Hypothalamus (tissue), 51 donors: Measurements from ENCODE around the gene CHCHD3.
A peak's percentile ranks its signal among the peaks of the same experiment; 100 is the strongest.

ENCODE experiments used
- DNase-seq, 51 donors: peaks; one replicate each; lab custom pipeline; 2025; lab: John Stamatoyannopoulos, UW

Gene CHCHD3

DNA sequence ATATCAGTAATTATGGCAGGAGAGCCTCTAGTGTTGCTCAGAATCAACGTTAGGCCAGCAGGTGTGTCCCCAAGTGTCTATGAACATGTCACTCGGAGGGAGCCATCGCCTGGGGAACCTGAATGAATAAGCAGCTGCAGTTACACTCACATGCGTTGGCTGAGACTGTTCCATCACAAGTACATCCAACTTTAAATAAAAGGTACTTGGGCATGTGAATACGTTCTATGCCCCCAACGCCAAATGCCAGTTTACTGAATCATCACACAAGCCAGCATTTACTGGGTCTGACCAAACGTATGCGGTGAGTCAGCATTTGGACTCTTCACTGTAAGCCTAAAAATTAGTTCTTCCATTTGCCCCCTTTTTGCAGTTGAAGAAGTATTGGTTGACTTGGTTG lies 298.1 kb downstream of the CHCHD3 start:
- no peak for DNase-seq

- DNase-seq: no peak
These were observed 298.9 kb downstream of the CHCHD3 start for GRCh38 chr7:132782777-132783640.

DNA sequence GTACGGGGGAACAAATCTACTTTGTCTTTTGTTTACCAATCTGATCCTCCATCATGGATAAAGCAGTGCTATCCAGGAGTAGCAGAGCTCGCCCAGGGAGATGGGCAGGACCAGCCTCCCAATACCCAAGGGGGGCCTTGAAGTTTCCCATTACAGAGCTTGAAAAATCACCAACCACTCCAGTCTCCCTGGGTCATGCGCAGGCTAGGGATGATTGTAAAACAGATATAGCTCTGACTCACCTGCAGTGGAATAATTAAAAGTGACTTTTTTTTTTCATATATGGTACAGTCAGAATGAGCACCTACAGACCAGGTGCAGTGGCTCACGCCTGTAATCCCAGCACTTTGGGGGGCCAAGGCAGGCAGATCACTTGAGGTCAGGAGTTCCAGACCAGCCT lies 301.1 kb downstream of the CHCHD3 start:
- no peak for DNase-seq

DNA sequence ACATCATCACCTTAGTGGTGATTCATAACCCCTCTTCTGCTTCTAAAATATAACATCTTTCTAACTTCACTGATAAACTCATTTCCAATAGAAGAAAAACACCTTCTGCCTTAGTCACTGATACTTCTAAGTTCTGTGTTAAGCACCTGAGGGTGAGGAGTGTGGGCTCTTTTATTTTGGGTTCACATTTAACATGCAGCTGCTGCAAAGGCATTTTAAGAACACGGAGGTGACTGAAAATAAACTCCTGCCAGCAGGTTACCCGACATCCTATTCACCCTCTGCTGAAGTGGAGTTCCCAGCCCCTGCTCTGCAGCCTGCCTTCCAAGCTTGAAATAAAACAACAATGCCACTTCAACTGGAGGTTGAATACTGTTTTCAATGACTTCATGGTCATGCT lies 302.7 kb downstream of the CHCHD3 start:
- peak in 2 of 51 donors; percentile 3 to 32 for DNase-seq

DNA sequence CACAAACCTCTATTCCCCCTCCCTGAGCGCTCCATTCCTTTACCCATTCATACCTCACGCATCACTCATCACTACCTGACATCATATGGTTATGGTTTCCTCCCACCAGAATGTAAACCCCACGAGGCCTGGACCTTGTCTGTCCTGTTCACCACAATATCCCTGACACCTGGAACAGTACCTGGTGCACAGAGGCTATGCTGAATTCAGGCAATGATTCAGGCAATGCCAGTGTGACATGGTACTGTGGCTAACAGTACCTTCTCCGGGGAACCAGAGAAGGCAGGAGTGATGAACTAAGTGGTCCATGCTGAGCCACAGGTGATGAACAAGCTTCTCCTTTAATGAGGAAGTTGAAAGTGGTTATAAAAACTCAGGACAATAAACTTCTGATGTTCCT lies 303.1 kb downstream of the CHCHD3 start:
- DNase-seq: no peak

GRCh38 chr7:132777956-132778355 lies 303.9 kb downstream of the CHCHD3 start:
- no peak for DNase-seq

GRCh38 chr7:132777414-132777813 lies 304.5 kb downstream of the CHCHD3 start:
- DNase-seq: no peak

- no peak for DNase-seq
These were observed 305.8 kb downstream of the CHCHD3 start for GRCh38 chr7:132776048-132776620.

GRCh38 chr7:132773527-132773956 lies 308.3 kb downstream of the CHCHD3 start:
- no peak for DNase-seq

DNA sequence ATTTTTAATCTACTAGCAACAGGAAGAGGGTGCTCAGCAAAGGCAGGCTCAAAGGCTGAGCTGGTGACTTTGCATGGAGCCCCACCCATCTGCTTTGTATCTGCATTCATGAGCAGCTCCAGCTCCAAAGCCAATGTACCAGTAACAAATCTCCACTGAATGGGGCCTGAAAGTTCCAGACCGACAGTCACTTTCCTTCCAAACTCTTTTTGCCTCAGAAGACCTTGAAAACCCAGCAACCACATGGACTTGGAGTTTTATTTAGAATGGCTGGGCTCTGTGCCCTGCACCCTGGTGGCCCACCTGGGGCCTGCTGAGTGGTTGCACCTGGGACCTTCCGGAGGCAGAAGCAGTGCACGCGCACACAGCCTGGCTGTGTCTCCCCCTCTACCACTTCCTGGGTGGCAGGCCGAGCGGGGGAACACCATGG lies 310.6 kb downstream of the CHCHD3 start:
- DNase-seq: peak in 2 of 51 donors; percentile 12 to 19

DNA sequence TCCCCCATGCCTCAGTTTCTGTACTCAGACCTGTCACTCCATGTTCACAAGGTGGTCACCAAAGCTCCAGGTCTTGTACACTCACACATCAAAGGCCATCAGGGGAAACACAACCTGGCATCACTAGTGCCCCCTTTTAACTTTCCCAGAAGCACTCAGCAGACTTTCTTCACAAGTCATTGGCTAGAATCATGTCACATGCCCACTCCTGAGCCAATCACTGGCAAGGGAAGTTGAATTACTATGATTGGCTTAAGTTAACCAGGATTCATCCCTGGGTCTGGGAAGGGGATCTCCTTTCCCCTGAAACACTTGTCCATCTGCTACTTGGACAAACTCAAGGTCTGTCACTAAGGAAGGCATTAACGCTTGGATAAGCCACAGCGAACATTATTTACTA lies 311.8 kb downstream of the CHCHD3 start:
- no peak for DNase-seq

DNA sequence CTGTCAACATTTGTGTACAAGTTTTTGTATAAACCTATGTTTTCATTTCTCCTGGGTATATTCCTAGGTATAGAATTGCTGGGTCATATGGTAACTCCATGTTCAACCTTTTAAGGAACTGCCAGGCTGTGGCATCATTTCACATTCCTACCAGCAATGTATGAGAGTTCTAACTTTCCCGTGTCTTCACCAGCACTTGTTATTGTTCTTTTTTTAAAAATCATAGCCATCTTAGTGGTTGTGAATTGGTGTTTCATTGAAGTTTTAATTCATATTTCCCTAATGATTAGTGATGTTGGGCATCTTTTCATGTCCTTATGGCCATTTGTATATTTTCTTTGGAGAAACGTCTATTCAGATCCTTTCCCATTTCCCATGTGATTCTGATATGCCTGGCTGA lies 312.6 kb downstream of the CHCHD3 start:
- no peak for DNase-seq

DNA sequence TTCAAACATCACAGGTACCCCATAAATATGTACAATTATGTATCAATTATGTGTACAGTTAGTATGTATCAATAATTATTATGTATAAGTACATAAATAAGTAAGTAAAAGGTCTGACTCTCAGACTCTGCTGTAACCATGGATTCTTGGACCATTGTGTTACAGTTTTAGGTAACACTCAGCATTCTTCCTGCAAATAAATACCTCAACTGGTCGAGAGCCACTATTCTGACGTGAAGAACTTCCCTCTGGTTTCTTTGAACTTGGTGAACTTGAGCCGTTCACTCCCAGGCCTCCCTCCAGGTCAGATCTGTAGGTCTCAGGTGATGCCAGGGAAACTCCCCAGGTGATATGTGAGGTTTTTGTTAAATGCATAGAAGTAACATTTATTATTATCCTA lies 313.8 kb downstream of the CHCHD3 start:
- DNase-seq: no peak

- no peak for DNase-seq
These were observed 314.5 kb downstream of the CHCHD3 start for GRCh38 chr7:132767378-132767777.

DNA sequence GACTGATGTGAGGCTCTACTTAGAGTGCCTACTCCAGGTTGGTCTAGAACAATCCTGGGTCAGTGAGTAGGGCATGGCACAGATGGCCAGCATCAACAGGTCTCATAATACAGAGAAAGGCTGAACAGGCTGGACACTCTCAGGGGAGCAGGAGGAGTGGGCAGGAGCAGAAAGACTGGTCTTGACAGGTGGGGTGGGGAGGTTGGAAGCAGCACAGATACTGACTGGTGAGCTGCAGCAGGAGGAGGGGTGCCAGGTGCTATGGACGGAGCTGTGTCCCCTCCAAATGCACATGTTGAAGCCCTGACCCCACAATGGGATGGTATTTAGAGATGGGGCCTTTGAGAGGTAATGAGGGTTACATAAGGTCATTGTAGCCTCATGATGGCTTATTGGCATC lies 315.2 kb downstream of the CHCHD3 start:
- no peak for DNase-seq

GRCh38 chr7:132765861-132766260 lies 316.0 kb downstream of the CHCHD3 start:
- DNase-seq: no peak

DNA sequence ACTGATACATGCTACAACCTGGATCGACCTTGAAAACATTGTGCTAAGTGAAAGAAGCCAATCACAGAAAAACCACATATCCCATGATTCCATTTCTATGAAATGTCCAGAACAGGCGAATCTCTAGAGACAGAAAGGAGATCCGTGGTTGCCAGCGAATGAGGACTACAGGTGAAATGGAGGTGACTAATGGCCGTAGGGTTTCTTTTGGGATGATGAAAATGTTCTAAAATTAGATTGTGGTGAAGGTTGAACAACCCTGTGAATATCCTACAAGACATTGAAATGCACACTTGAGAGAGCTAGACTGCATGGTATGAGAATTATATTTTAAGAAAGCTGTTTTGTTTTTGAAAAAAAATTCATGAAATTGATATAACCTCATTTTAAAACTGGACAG lies 317.1 kb downstream of the CHCHD3 start:
- no peak for DNase-seq

- DNase-seq: no peak
These were observed 321.0 kb downstream of the CHCHD3 start for GRCh38 chr7:132760866-132761265.

GRCh38 chr7:132760244-132760623 lies 321.7 kb downstream of the CHCHD3 start:
- DNase-seq: no peak

GRCh38 chr7:132759482-132760243 lies 322.2 kb downstream of the CHCHD3 start:
- DNase-seq: no peak

GRCh38 chr7:132758986-132759385 lies 322.9 kb downstream of the CHCHD3 start:
- DNase-seq: no peak

- DNase-seq: no peak
These were observed 324.1 kb downstream of the CHCHD3 start for GRCh38 chr7:132757783-132758182.
